OCI-LY3 (cell line): ENCODE measurements around the gene PTGES3L.
A peak's percentile ranks its signal among the peaks of the same experiment; 100 is the strongest.

ENCODE experiments used
- CTCF ChIP-seq: fragments of 200-600, 300-600 bp; sonication (generic); IDR thresholded peaks from 2 replicates; pipeline ENCODE4 v1.5.1; 2014; ENCODE audit warnings: antibody characterized with exemption, low read length, low read depth
- EZH2phosphoT487 ChIP-seq: fragments of 200-600 bp; shearing (Covaris generic); IDR thresholded peaks from 2 replicates; pipeline ENCODE4 v1.6.1; 2018; ENCODE audit warnings: antibody characterized with exemption, mixed run types, low read depth

GRCh38 chr17:42997984-42998938, 18.4 kb upstream of the PTGES3L start, which contains the start of gene RPL27:
- peak; percentile 83 for TF ChIP-seq CTCF
- no peak for TF ChIP-seq EZH2phosphoT487
